Gastroesophageal sphincter (tissue), 4 donors: Measurements from ENCODE around the gene CDIP1. TPM values are rescaled to one million over a fixed set of nuclear protein-coding genes. Genes with fewer than 3 reads are reported as not detected.
"Not testable (repeated sequence)": the region's sequence is repeated elsewhere in the genome, so short reads cannot be mapped to it uniquely, and the experiment has no call there.

ENCODE experiments used
- ATAC-seq: fragments of 150-250 bp; one replicate; pipeline ENCODE4 v1.9.1; 2016; ENCODE audit warnings: mild to moderate bottlenecking, moderate library complexity
- H3K27ac ChIP-seq, 4 donors: fragments of 200-600 bp; sonication (generic) in 3 of 4; 1 replicate in 3 of 4; 2 replicates in 1 of 4; pipeline ENCODE4 v1.5.1; 2016 to 2019
- H3K27me3 ChIP-seq: fragments of 200-600 bp; sonication (generic); one replicate; pipeline ENCODE4 v1.5.1; 2019
- H3K36me3 ChIP-seq, 2 donors: fragments of 200-600 bp; sonication (generic); one replicate each; pipeline ENCODE4 v1.5.1; 2019; ENCODE audit warnings: control low read depth in 1 of 2
- H3K4me1 ChIP-seq, 3 donors: fragments of 200-600 bp; sonication (generic); 1 replicate in 2 of 3; 2 replicates in 1 of 3; pipeline ENCODE4 v1.5.1; 2016 to 2019; ENCODE audit warnings: control low read depth in 2 of 3
- H3K4me3 ChIP-seq, 2 donors: fragments of 200-600 bp; sonication (generic); one replicate each; pipeline ENCODE4 v1.5.1; 2019; ENCODE audit warnings: mild to moderate bottlenecking in 1 of 2, moderate library complexity in 1 of 2
- H3K9me3 ChIP-seq, 3 donors: fragments of 200-600 bp; sonication (generic); one replicate each; pipeline ENCODE4 v1.5.1; 2017 to 2019; ENCODE audit warnings: control low read depth in 2 of 3
- EP300 ChIP-seq: sonication (generic); formaldehyde crosslinking; IDR thresholded peaks from one replicate; pipeline ENCODE4 v1.6.1; 2017; ENCODE audit warnings: antibody characterized with exemption, mild to moderate bottlenecking
- POLR2A ChIP-seq, 2 donors: fragments of 450-650 bp; IDR thresholded peaks; one replicate each; pipeline ENCODE4 v1.6.1; 2017; ENCODE audit warnings: antibody characterized with exemption in 2 of 2, mild to moderate bottlenecking in 2 of 2, moderate library complexity in 1 of 2
- POLR2AphosphoS5 ChIP-seq: sonication (generic); formaldehyde crosslinking; IDR thresholded peaks from one replicate; pipeline ENCODE4 v1.6.1; 2017; ENCODE audit warnings: antibody characterized with exemption
- WGBS, 2 donors: methylation state at CpG; one replicate each; pipeline ENCODE4 v1.1.5; 2018; ENCODE audit warnings: low coverage in 1 of 2; 5-methylcytosine and 5-hydroxymethylcytosine counted together
- total RNA-seq, 4 donors: library from RNA; depleted of rRNA; stranded (reverse); fragments of >200 nt; gene quantifications; one replicate each; pipeline ENCODE4 v1.1.0, GENCODE V29; 2016
- TF ChIP-seq, protein P1 (sequence below), 4 experiments: fragments of 200-600 bp in 2 of 4; fragments of 450-650 bp in 2 of 4; sonication (generic) in 1 of 4; IDR thresholded peaks; one replicate each; pipeline ENCODE4 v1.5.1; 2017 to 2019; ENCODE audit warnings: antibody characterized with exemption in 4 of 4, mild to moderate bottlenecking in 2 of 4, moderate library complexity in 2 of 4

Gene CDIP1
- total RNA-seq, 4 donors from 2014 or later = 13.2 to 31.5 (median 18.7) TPM

DNA sequence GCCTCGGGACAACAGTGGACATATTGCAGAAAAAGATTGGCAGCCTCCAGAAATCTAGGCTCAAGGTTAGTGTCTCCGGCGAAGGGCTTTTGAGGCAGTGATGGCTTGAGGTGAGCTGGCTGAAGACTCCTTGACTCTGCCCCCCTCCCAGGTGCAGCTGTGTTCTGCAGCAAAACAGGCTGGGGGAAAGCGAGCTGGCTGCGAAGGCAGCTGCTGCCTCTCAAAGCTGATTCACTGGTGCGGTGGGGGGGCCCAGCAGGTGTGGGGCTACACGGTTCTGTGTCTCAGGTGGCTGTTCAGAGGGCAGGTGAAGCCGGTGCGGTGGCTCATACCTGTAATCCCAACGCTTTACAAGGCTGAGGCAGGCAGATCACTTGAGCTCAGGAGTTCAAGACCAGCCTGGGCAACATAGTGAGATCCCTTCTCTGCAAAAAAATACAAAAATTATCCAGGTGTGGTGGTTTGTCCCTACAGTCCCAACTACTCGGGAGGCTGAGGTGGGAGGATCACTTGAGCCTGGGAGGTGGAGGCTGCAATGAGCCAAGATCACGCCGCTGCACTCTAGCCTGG is 40.5 kb upstream of the CDIP1 start:
- no peak overlapping the region for H3K27ac ChIP-seq
- no peaks in the 10 kb centered on the region for H3K27me3 ChIP-seq
- 66 to 80% methylated on average over 3 to 5 of the region's 13 CpGs for WGBS, 2 donors
- H3K9me3 ChIP-seq = no peaks in the 10 kb centered on the region
- H3K4me1 ChIP-seq = no peaks in the 10 kb centered on the region
- H3K36me3 ChIP-seq = no peaks in the 10 kb centered on the region
- TF ChIP-seq POLR2A (IDR thresholded peaks at IDR 0.05) (no peak), POLR2AphosphoS5 (no peak)
- no peak for ATAC-seq
- no peak overlapping the region for H3K4me3 ChIP-seq

DNA sequence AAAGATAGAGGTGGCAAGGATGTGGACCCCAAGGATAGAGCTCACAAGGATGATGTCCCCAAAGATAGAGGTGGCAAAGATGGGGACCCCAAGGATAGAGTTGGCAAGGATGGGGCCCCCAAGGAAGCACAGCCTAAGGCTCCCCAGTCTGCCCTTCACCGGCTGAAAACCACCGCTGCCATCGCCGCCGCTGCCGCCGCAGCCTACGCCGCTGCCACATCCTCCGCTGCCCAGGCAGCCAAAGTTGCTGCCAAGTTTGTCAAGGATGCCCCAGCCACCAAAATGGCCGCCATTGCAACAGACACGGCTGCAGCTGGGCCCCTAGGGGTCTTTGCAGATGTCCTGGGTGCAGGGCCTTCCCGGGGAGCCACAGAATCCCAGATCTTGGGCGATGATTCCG is 37.4 kb upstream of the CDIP1 start:
- TF ChIP-seq POLR2AphosphoS5 = no peak
- no peak for TF ChIP-seq EP300
- TF ChIP-seq POLR2A (IDR thresholded peaks at IDR 0.05) = no peak
- TF ChIP-seq, protein P1, sequence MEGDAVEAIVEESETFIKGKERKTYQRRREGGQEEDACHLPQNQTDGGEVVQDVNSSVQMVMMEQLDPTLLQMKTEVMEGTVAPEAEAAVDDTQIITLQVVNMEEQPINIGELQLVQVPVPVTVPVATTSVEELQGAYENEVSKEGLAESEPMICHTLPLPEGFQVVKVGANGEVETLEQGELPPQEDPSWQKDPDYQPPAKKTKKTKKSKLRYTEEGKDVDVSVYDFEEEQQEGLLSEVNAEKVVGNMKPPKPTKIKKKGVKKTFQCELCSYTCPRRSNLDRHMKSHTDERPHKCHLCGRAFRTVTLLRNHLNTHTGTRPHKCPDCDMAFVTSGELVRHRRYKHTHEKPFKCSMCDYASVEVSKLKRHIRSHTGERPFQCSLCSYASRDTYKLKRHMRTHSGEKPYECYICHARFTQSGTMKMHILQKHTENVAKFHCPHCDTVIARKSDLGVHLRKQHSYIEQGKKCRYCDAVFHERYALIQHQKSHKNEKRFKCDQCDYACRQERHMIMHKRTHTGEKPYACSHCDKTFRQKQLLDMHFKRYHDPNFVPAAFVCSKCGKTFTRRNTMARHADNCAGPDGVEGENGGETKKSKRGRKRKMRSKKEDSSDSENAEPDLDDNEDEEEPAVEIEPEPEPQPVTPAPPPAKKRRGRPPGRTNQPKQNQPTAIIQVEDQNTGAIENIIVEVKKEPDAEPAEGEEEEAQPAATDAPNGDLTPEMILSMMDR (IDR thresholded peaks at IDR 0.05) = no peak
- H3K27ac ChIP-seq = no peak overlapping the region
- no peaks in the 10 kb centered on the region for H3K36me3 ChIP-seq
- WGBS, 2 donors = 94% methylated on average over 6 of the region's 15 CpGs; no CpG with 5 or more reads in 1 of the 2 donors
- H3K9me3 ChIP-seq = no peaks in the 10 kb centered on the region
- H3K4me1 ChIP-seq = no peaks in the 10 kb centered on the region
- no peaks in the 10 kb centered on the region for H3K27me3 ChIP-seq
- no peak overlapping the region for H3K4me3 ChIP-seq
- ATAC-seq = no peak

DNA sequence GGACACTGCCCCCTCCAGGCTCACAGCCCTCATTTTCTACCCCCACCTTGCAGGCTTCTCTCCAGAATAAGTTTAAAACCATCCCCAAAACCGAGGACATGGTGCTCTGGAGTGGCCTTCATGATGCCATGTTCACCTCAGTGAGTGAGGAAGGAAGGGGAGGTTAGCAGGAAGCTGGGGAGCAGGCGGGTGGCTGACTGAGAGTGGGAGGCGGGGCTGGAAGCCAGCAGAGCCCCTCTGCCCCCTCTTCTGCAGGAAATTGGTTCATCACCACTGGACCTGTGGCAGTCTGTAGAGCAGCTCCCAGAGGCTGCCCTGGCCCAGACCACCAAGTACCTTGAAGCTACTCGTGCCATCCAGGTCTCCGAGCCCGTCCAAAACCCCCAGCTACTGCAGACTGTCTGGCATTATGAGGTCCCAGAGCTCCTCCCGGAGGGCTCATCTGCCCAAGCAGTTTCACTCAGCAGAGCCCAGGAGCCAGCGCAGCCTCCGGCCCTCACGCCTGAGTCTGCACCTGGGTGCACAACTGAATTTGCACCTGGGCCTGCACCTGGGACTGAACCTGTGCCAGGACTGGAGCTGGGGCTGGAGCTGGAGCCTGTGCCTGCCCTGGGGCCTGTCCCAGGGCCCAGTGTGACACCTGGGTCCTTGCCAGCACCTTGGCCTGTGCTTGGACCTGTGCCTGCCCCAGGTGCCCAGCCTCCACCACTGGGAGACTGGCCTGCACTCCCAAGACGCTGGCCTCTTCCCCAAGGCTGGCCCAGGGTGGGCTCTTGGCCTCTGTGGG is 36.5 kb upstream of the CDIP1 start:
- WGBS, 2 donors = no CpG with 5 or more reads among the region's 11 CpGs
- TF ChIP-seq POLR2A (IDR thresholded peaks at IDR 0.05) = no peak
- no peak for TF ChIP-seq POLR2AphosphoS5
- TF ChIP-seq, protein P1 (IDR thresholded peaks at IDR 0.05) = no peak
- TF ChIP-seq EP300 = no peak
- Histone ChIP-seq H3K27me3 (no peaks in the 10 kb centered on the region), H3K4me3 (no peak overlapping the region), H3K9me3 (no peaks in the 10 kb centered on the region), H3K27ac (no peak overlapping the region), H3K4me1 (no peaks in the 10 kb centered on the region), H3K36me3 (no peaks in the 10 kb centered on the region)
- ATAC-seq = no peak

DNA sequence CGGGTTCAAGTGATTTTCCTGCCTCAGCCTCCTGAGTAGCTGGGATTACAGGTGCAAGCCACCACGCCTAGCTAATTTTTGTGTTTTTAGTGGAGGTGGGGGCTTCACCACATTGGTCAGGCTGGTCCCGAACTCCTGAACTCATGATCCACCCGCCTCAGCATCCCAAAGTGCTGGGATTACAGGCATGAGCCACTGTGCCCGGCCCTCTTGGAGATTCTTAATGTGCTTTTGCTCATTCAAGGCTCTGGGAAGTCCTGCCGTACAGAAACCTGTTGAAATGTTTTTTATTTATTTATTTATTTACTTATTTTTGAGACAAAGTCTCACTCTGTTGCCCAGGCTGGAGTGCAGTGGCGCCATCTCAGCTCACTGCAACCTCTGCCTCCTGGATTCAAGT is 35.4 kb upstream of the CDIP1 start:
- not testable (repeated sequence) for H3K27me3 ChIP-seq, H3K9me3 ChIP-seq, H3K36me3 ChIP-seq, H3K27ac ChIP-seq, H3K4me3 ChIP-seq, ATAC-seq, H3K4me1 ChIP-seq
- WGBS, 2 donors = 0 to 77% methylated on average over 1 to 7 of the region's 7 CpGs

DNA sequence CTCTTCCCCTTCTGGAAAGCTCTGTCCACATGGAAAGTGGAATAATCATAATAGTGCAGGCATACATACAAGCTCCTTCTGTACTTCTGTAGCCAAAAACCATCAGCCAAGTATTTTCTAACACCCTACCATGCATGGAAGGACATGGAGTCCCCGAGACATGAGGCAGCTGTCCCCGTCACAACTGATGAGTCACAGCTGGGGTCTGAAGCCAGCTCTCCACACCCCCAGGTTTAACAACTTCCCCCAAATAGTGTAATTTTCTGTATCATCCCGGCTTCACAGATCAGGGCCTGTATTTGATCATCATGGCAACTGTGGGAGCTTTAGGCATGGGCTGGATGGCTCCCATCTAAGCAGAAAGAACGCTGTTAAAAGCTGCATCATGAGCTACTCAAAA is 34.1 kb upstream of the CDIP1 start:
- no peak overlapping the region for H3K4me3 ChIP-seq
- no peaks in the 10 kb centered on the region for H3K4me1 ChIP-seq
- peak; percentile 81 for ATAC-seq
- TF ChIP-seq POLR2AphosphoS5 (peak; percentile 76), EP300 (no peak)
- H3K27ac ChIP-seq = peak overlapping the region in 1 of 4 donors; percentile 32
- no peaks in the 10 kb centered on the region for H3K36me3 ChIP-seq
- WGBS, 2 donors = 34 to 41% methylated on average over 3 of the region's 4 CpGs
- no peaks in the 10 kb centered on the region for H3K27me3 ChIP-seq
- no peaks in the 10 kb centered on the region for H3K9me3 ChIP-seq

DNA sequence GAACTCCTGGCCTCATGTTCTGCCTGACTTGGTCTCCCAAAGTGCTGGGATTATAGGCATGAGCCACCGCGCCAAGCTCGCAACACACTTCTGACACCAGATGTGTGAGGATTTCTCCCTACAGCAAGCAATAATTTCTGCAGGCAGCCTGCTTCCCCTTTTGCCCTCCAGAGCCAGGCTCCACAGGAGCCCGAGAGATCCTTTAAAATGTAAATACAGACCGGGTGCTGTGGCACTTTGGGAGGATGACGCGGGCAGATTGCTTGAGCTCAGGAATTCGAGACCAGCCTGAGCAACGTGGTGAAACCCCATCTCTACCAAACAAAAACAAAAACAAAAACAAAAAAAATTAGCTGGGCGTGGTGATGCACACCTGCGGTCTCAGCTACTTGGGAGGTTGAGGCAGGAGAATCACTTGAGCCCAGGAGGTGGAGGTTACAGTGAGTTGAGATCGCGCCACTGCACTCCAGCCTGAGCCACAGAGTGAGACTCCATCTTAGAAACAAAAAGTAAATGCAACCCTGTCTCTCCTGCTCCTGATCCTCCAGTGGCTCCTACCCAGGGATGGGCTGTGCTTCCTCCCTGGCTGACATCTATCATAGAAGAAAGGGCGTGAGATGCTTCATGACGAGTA is 32.2 kb upstream of the CDIP1 start:
- ATAC-seq = no peak
- H3K27me3 ChIP-seq = no peaks in the 10 kb centered on the region
- WGBS, 2 donors = 74 to 81% methylated on average over 4 to 7 of the region's 15 CpGs

More for the DNA sequence above, 32.2 kb upstream of the CDIP1 start:
- Histone ChIP-seq H3K4me1 (no peaks in the 10 kb centered on the region), H3K4me3 (no peak overlapping the region), H3K36me3 (no peaks in the 10 kb centered on the region), H3K27ac (no peak overlapping the region), H3K9me3 (no peaks in the 10 kb centered on the region)
- TF ChIP-seq POLR2AphosphoS5 (no peak), EP300 (no peak), POLR2A (IDR thresholded peaks at IDR 0.05) (no peak)
- TF ChIP-seq, protein P1 (IDR thresholded peaks at IDR 0.05) = no peak
